ENCODE measurements around the gene PPP2R5C.
A peak's percentile ranks its signal among the peaks of the same experiment; 100 is the strongest.

Gene PPP2R5C

GRCh38 chr14:101839661-101840060 is 78.2 kb downstream of the PPP2R5C start:
- Histone ChIP-seq H3K14ac (ENCODE audit: low read length) (no peak overlapping the region), H4K8ac (ENCODE audit: low read depth, low read length) (no peak overlapping the region), H3K36me3 (ENCODE audit: control insufficient read depth in 1 of 2, insufficient read depth in 2 of 2, low read length in 2 of 2) (peaks cover 7 to 10% of the 10 kb centered on the region in 2 experiments), H3K4me3 (ENCODE audit: low read depth, low read length) (no peak overlapping the region), H3K4ac (ENCODE audit: low read depth, low read length) (no peak overlapping the region), H3K9me3 (ENCODE audit: insufficient read depth, low read depth, low read length) (no peaks in the 10 kb centered on the region), H4K12ac (ENCODE audit: low read depth, low read length) (no peak overlapping the region), H3K4me2 (ENCODE audit: low read length) (no peak overlapping the region), H2AFZ (ENCODE audit: insufficient read depth, low read length, poor library complexity) (no peak overlapping the region), H3K27me3 (ENCODE audit: insufficient read depth, low read length) (no peaks in the 10 kb centered on the region), H3K79me2 (ENCODE audit: control insufficient read depth, insufficient read depth, low read length, poor library complexity) (peaks cover 5% of the 10 kb centered on the region), H4K91ac (ENCODE audit: low read depth, low read length) (no peak overlapping the region), H2AK5ac (ENCODE audit: low read length) (no peak overlapping the region), H2BK12ac (ENCODE audit: low read length) (no peak overlapping the region), H3K27ac (ENCODE audit: low read depth, low read length) (no peak overlapping the region), H2BK120ac (ENCODE audit: insufficient read depth, low read length, poor library complexity) (no peak overlapping the region), H3K79me1 (ENCODE audit: low read length) (no peaks in the 10 kb centered on the region), H3K23ac (ENCODE audit: low read length) (no peak overlapping the region), H3K9ac (ENCODE audit: low read length) (no peak overlapping the region), H2BK5ac (ENCODE audit: low read depth, low read length, poor library complexity) (no peak overlapping the region), H3K4me1 (ENCODE audit: control insufficient read depth in 1 of 2, insufficient read depth in 2 of 2, low read length in 2 of 2) (no peaks in the 10 kb centered on the region), H3K18ac (ENCODE audit: low read length) (no peak overlapping the region)
- no CpG with 5 or more reads among the region's 6 CpGs for WGBS (ENCODE audit: extremely low coverage, insufficient coverage, insufficient read length)
- no peak for DNase-seq

GRCh38 chr14:101840649-101841369 is 79.3 kb downstream of the PPP2R5C start:
- H3K4me1 ChIP-seq (ENCODE audit: control insufficient read depth in 1 of 2, insufficient read depth in 2 of 2, low read length in 2 of 2), result no peaks in the 10 kb centered on the region

GRCh38 chr14:101843038-101843437 is 81.5 kb downstream of the PPP2R5C start:
- Histone ChIP-seq H2BK5ac (ENCODE audit: low read depth, low read length, poor library complexity) (no peak overlapping the region), H3K9ac (ENCODE audit: low read length) (no peak overlapping the region), H3K27ac (ENCODE audit: low read depth, low read length) (no peak overlapping the region), H3K4me3 (ENCODE audit: low read depth, low read length) (no peak overlapping the region), H3K4ac (ENCODE audit: low read depth, low read length) (no peak overlapping the region), H4K91ac (ENCODE audit: low read depth, low read length) (no peak overlapping the region), H3K9me3 (ENCODE audit: insufficient read depth, low read depth, low read length) (no peaks in the 10 kb centered on the region), H3K79me1 (ENCODE audit: low read length) (no peaks in the 10 kb centered on the region), H4K12ac (ENCODE audit: low read depth, low read length) (no peak overlapping the region), H3K36me3 (ENCODE audit: control insufficient read depth in 1 of 2, insufficient read depth in 2 of 2, low read length in 2 of 2) (peaks cover 4 to 9% of the 10 kb centered on the region in 2 experiments), H3K14ac (ENCODE audit: low read length) (no peak overlapping the region), H3K27me3 (ENCODE audit: insufficient read depth, low read length) (no peaks in the 10 kb centered on the region), H3K4me2 (ENCODE audit: low read length) (no peak overlapping the region), H2BK120ac (ENCODE audit: insufficient read depth, low read length, poor library complexity) (no peak overlapping the region), H3K23ac (ENCODE audit: low read length) (no peak overlapping the region), H2AK5ac (ENCODE audit: low read length) (no peak overlapping the region), H3K18ac (ENCODE audit: low read length) (no peak overlapping the region), H3K4me1 (ENCODE audit: control insufficient read depth in 1 of 2, insufficient read depth in 2 of 2, low read length in 2 of 2) (no peaks in the 10 kb centered on the region), H2BK12ac (ENCODE audit: low read length) (no peak overlapping the region), H3K79me2 (ENCODE audit: control insufficient read depth, insufficient read depth, low read length, poor library complexity) (peaks cover 3% of the 10 kb centered on the region), H2AFZ (ENCODE audit: insufficient read depth, low read length, poor library complexity) (no peak overlapping the region), H4K8ac (ENCODE audit: low read depth, low read length) (no peak overlapping the region)
- no peak for DNase-seq
- WGBS (ENCODE audit: extremely low coverage, insufficient coverage, insufficient read length), result no CpG with 5 or more reads among the region's 3 CpGs

More at GRCh38 chr14:101840649-101841369, 79.3 kb downstream of the PPP2R5C start:
- Histone ChIP-seq H2BK12ac (ENCODE audit: low read length) (no peak overlapping the region), H3K18ac (ENCODE audit: low read length) (no peak overlapping the region), H3K9me3 (ENCODE audit: insufficient read depth, low read depth, low read length) (no peaks in the 10 kb centered on the region), H3K27me3 (ENCODE audit: insufficient read depth, low read length) (no peaks in the 10 kb centered on the region), H3K79me2 (ENCODE audit: control insufficient read depth, insufficient read depth, low read length, poor library complexity) (peaks cover under 1% of the 10 kb centered on the region), H3K4me2 (ENCODE audit: low read length) (no peak overlapping the region), H3K79me1 (ENCODE audit: low read length) (no peaks in the 10 kb centered on the region), H3K4ac (ENCODE audit: low read depth, low read length) (no peak overlapping the region), H3K27ac (ENCODE audit: low read depth, low read length) (no peak overlapping the region), H3K4me3 (ENCODE audit: low read depth, low read length) (no peak overlapping the region), H2BK120ac (ENCODE audit: insufficient read depth, low read length, poor library complexity) (no peak overlapping the region), H2AK5ac (ENCODE audit: low read length) (no peak overlapping the region), H2BK5ac (ENCODE audit: low read depth, low read length, poor library complexity) (no peak overlapping the region), H4K12ac (ENCODE audit: low read depth, low read length) (no peak overlapping the region), H2AFZ (ENCODE audit: insufficient read depth, low read length, poor library complexity) (no peak overlapping the region), H3K23ac (ENCODE audit: low read length) (no peak overlapping the region), H3K36me3 (ENCODE audit: control insufficient read depth in 1 of 2, insufficient read depth in 2 of 2, low read length in 2 of 2) (peaks cover 4 to 9% of the 10 kb centered on the region in 2 experiments), H3K9ac (ENCODE audit: low read length) (no peak overlapping the region), H3K14ac (ENCODE audit: low read length) (no peak overlapping the region), H4K8ac (ENCODE audit: low read depth, low read length) (no peak overlapping the region), H4K91ac (ENCODE audit: low read depth, low read length) (no peak overlapping the region)
- no CpG with 5 or more reads among the region's 5 CpGs for WGBS (ENCODE audit: extremely low coverage, insufficient coverage, insufficient read length)
- no peak for DNase-seq

- peak in 1 of 2 donors; percentile 24 for DNase-seq
Measured at GRCh38 chr14:101843665-101844064, 82.2 kb downstream of the PPP2R5C start.

More at GRCh38 chr14:101843665-101844064, 82.2 kb downstream of the PPP2R5C start:
- Histone ChIP-seq H3K27ac (ENCODE audit: low read depth, low read length) (no peak overlapping the region), H4K8ac (ENCODE audit: low read depth, low read length) (no peak overlapping the region), H2AFZ (ENCODE audit: insufficient read depth, low read length, poor library complexity) (no peak overlapping the region), H4K12ac (ENCODE audit: low read depth, low read length) (no peak overlapping the region), H3K27me3 (ENCODE audit: insufficient read depth, low read length) (no peaks in the 10 kb centered on the region), H3K79me2 (ENCODE audit: control insufficient read depth, insufficient read depth, low read length, poor library complexity) (peaks cover 3% of the 10 kb centered on the region), H2BK5ac (ENCODE audit: low read depth, low read length, poor library complexity) (no peak overlapping the region), H3K4ac (ENCODE audit: low read depth, low read length) (no peak overlapping the region), H3K4me1 (ENCODE audit: control insufficient read depth in 1 of 2, insufficient read depth in 2 of 2, low read length in 2 of 2) (no peaks in the 10 kb centered on the region), H3K9me3 (ENCODE audit: insufficient read depth, low read depth, low read length) (no peaks in the 10 kb centered on the region), H3K9ac (ENCODE audit: low read length) (no peak overlapping the region), H3K79me1 (ENCODE audit: low read length) (no peaks in the 10 kb centered on the region), H3K14ac (ENCODE audit: low read length) (no peak overlapping the region), H2AK5ac (ENCODE audit: low read length) (no peak overlapping the region), H4K91ac (ENCODE audit: low read depth, low read length) (no peak overlapping the region), H3K36me3 (ENCODE audit: control insufficient read depth in 1 of 2, insufficient read depth in 2 of 2, low read length in 2 of 2) (peaks cover 4 to 9% of the 10 kb centered on the region in 2 experiments), H2BK12ac (ENCODE audit: low read length) (no peak overlapping the region), H3K18ac (ENCODE audit: low read length) (no peak overlapping the region), H2BK120ac (ENCODE audit: insufficient read depth, low read length, poor library complexity) (no peak overlapping the region), H3K23ac (ENCODE audit: low read length) (no peak overlapping the region), H3K4me2 (ENCODE audit: low read length) (no peak overlapping the region), H3K4me3 (ENCODE audit: low read depth, low read length) (no peak overlapping the region)
- no CpG with 5 or more reads among the region's 7 CpGs for WGBS (ENCODE audit: extremely low coverage, insufficient coverage, insufficient read length)
